Stimulated activated CD4-positive, alpha-beta T cell treated with anti-CD3 and anti-CD28 coated beads, Interleukin-12 subunit alpha, Interleukin-12 subunit beta, amount 100 ng/mL, for 48 hours (primary cell): ENCODE measurements around the gene IFT122.
"Not testable (repeated sequence)": the region's sequence is repeated elsewhere in the genome, so short reads cannot be mapped to it uniquely, and the experiment has no call there.

Source experiments
- DNase-seq, 3 donors: peaks; one replicate each; pipeline ENCODE4 v3.0.0-alpha.2; 2020; ENCODE audit warnings: low read depth in 2 of 3, low spot score in 1 of 3

IFT122 gene

DNA sequence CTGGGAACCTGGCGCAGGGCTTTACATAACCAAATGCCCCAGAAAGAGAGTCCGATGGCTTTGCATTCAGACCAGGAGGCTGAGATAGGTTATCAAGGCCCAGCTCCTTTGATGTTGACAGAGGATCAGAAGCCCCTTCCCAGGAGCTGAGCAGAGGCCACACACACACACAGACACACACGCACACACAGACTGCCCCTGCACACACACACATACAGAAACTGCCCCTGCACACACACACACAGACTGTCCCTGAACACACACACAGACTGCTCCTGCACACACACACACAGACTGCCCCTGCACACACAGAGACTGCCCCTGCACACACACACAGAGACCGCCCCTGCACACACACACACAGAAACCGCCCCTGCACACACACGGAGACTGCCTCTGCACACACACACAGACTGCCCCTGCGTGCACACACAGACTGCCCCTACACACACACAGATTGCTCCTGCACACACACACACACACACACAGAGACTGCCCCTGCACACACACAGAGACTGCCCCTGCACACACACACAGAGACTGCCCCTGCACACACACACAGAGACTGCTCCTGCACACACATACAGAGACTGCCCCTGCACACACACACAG, 75.9 kb downstream of the IFT122 start:
- not testable (repeated sequence) for DNase-seq

DNA sequence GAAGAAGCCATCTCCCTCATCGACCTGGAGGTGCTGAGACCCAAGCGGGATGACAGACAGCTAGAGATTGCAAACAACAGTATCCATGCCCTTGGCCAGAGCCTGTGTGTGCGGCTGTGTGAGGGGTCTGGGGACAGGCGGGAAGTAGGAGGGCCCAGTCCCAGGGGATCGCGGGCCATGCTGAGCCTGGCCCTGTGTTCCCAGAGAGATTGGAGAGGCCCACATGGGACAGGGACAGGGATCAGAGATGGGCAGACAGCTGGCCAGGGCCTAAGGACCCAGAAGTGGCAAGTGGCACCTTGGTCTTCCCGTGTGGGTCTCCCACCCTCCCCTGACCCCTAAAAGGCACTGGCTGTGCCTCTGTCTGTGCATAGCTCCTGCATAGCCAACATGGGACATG, 77.5 kb downstream of the IFT122 start:
- DNase-seq = no peak

DNA sequence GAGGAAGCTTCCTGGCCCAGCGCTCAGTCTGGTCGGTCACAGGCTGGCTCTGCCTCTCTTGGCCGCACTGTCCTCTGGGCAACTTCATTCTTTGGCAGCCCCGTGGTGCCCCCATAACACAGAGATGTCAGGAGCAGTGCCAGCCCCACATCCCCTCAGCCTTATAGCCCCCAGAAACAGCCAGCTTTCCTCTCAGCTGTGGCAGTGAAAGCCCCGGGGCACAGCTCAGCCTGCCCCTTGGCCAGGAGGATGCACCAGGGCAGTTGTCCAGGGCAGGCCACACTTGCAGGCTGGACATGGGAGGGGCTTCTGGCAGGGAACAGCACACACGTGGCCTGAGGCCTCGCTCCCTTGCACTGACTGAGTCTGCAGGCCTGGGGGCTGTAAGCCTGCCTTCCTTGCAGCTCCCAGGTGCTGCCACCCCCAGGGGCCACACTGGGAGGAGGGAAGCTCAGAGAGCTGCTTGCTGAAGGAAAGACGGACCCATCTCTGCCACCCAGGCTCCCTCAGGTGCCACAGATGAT, 78.1 kb downstream of the IFT122 start:
- DNase-seq = no peak

DNA sequence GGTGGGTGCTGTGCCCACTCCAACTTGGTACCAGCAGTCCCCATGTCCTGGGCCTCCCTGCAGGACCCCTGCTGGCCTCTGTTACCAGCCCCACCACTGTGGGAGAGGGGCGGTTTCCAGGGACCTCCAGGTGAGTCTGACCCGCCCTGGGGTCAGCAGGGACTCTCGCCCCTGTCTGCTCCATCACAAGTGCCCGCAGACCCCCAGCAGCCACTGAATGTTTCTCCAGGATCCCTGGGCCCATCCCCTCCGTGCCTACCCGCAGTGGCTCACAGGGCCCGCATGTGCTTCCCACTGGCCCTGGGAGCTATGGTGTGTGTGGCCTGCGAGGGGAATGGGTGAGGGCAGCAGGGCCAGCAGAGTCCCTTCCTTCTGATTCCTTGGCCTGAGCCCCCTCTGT, 78.6 kb downstream of the IFT122 start:
- no peak for DNase-seq

DNA sequence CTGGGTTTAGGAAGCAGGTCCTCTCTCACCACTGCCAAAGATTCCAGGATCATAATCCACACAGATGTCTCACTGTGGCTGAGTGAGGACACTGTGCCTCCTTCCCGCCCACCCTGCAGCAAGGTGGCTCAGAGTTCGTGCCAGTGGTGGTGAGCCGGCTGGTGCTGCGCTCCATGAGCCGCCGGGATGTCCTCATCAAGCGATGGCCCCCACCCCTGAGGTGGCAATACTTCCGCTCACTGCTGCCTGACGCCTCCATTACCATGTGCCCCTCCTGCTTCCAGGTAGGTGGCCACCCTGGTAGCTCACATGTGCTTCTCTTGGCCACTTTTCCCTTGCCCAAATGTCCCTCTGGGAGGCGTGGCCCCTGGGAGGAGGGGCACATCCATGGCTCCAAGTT, 79.4 kb downstream of the IFT122 start:
- no peak for DNase-seq

DNA sequence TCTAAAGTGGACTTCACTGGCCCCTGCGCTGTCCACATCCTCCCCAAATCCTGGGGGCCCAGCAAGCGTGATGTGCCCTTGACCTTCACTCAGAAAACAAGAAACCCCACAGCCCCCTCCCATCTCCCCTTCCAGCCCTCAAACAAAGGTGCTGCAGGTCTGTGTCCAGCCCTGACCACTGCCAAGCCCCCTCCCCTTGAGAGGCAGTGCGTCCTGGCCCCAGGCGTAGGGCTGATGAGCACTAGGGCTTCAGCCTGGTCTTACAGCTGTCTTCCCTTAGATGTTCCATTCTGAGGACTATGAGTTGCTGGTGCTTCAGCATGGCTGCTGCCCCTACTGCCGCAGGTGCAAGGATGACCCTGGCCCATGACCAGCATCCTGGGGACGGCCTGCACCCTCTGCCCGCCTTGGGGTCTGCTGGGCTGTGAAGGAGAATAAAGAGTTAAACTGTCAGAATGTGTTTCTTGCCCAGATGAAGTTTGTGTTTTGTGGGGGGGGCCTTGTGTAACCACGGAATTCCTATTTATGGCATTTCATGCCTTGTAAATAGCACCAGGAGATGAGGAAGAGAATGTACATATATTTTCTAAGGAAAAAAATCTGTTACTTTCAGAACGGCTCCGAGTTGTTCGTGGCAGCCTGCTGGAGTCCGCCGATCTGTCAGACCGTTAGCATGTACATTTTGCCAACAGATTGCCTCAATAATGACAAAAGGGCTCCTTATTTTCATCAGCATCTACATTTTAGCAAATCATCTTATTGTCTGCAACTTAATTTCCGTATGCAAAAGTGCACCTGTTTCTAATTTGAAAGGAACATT, 80.1 kb downstream of the IFT122 start:
- DNase-seq = no peak

DNA sequence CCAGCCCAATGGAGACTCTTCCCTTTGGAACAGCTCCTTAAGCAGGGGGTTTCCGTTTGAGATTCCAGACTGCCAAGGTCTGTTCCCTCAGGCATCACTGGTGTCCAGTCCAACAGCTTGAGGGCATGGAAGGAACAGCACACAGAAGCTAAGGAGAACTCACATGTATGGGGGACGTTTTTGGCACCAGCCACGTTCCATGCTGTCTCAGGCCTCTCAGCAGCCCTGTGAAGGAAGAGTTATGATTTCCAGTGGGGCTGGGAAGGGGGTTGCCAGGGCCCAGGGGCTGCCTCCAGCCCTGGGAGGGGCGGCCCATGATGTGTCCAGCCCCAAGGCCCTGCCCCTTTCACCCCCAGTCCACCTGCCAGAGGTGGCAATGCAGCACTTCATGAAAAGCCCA, 80.9 kb downstream of the IFT122 start:
- no peak for DNase-seq

DNA sequence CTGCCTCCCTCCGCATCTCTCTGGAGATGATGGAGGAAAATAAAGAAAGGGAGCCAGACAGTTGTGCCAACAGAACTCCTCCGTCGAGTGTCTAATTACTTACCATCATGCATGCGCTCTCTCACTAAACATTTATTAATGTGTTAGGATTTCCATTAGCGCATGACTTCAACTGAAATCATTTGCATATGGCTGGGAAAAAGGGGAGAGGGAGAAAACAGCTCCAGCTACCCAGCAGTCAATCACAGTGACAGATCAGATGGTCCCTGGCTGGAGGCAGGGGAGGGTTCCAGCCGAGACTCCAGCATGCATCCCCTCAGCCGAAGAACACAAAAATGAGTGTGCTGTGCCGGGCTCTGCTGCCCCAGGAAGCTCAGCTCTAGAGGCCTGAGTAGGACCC, 81.6 kb downstream of the IFT122 start:
- no peak for DNase-seq

DNA sequence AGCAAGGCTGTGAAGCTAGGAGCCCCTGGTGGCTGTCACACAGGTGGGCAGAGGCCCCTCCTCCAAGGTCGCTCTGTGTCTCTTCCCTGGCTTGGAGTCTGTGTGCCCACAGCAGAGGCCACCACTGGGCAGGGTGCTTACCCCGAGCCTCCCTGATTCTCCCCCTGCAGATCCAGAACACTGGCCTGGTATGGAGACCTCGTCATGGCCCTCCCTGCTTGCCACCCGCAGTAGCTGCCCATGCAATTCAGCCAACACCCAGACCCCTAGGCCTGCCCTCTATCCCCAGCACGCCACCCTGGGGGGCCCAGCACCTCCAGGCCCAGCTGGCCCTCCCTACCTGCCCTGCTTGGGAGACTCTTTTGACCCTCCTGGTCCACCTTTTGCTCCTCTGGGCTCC, 82.9 kb downstream of the IFT122 start:
- no peak for DNase-seq

DNA sequence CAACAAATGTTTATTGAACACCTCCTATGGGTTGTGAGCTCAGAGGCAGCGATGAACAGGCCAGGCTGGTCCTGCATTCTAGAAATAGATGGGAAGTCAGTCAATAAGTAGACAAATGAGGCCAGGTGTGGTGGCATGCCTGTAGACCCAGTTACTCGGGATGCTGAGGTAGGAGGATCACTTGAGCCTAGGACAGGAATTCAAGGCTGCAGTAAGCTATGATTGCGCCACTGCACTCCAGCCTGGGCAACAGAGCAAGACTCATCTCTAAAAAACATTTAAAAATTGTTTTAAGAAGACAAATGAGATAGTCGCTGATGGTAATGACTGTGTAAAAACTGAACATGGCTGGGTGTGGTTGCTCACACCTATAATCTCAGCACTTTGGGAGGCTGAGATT, 84.1 kb downstream of the IFT122 start:
- no peak for DNase-seq

DNA sequence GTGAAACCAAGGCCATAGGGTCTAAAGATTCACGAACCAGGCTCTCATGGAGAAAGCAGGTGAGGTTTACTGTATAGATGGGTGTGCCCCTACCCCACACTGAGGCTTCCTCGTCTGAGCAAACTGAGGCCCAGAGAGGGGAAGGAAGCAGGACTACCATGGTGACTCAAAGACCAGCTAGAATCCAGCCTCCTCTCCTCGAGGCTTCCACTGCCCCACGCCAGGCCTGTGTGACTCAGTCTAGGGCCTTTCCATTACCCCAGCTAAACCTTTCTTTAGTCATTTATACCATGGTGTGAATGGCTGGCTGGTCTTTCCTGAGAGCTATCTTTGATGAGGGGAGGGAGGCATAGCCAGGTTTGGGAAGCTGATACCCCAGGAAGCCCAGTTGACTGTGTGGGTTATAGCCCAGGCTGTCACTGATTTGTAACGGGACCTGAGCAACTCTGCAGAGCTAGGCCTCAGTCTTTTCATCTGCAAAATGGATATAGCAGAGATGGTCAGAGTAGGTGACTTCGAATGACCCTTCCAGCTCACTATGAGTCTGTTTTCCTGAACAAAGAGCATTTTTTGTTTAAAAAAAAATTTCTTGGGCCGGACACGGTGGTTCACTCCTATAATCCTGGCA, 85.4 kb downstream of the IFT122 start:
- no peak for DNase-seq

DNA sequence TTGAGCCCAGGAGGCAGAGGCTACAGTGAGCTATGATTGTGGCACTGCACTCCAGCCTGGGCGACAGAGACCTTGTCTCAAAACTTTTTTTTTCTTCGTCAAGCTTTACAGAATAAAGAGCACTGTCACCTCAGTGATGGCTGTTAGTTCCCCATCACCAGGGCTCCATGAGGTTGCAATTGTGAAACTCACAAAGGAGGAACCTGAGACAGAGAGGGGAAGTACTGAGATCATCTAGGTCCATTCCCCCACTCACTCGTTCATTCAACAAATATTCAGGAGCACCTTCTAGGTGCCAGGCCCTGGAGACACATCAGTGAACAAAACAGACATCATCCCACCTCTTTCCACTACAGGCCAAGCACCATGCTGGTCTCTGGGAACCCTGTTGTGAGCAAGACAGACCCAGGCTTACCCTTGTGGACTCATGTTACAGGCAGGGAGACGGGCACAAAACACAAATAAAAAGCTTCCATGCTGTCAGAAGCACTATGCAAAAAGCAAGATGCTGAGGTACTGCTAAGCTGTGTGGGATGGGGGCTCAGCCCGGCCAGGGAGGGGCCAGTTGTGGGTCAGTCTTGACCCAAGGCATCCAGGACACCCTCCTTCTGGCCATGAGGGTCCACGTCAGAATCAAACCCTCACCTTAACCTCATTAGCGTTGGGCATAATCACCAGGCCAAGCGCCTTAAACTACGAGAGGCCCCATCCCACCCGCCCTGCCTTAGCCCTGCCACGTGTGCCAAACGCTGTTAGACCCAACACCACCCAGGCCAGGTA, 86.3 kb downstream of the IFT122 start:
- no peak for DNase-seq

DNA sequence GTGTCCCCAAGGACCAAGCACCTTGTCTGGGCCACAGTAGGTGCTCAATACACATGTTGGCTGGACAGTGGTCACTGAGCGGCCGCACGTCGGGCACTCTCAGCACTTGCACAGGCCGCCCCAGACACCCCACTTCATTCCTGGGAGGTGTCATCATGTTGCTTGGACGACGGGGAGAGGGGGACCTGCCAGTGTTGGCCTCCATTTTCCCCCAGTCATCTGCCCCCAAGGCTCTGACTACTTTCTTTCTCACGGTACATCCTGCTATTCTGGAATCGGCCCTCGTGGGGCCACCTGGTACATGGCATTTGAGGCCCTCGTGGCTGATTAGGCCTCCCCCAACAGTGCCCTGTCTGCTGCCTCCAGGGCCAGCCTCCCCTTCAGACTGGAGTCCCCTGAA, 87.2 kb downstream of the IFT122 start:
- no peak for DNase-seq

DNA sequence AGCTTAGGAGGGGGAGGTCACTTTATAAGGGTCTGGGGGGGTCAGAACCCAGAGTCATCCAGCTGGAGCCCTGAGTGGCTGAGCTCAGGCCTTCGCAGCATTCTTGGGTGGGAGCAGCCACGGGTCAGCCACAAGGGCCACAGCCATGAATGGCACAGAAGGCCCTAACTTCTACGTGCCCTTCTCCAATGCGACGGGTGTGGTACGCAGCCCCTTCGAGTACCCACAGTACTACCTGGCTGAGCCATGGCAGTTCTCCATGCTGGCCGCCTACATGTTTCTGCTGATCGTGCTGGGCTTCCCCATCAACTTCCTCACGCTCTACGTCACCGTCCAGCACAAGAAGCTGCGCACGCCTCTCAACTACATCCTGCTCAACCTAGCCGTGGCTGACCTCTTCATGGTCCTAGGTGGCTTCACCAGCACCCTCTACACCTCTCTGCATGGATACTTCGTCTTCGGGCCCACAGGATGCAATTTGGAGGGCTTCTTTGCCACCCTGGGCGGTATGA, 88.6 kb downstream of the IFT122 start, which contains the start of gene RHO:
Gene RHO, plus strand, starts transcription at position 51 of the 512 bp plus-strand sequence. Its CDS starts 95 bp downstream, at position 146.
- no peak for DNase-seq

DNA sequence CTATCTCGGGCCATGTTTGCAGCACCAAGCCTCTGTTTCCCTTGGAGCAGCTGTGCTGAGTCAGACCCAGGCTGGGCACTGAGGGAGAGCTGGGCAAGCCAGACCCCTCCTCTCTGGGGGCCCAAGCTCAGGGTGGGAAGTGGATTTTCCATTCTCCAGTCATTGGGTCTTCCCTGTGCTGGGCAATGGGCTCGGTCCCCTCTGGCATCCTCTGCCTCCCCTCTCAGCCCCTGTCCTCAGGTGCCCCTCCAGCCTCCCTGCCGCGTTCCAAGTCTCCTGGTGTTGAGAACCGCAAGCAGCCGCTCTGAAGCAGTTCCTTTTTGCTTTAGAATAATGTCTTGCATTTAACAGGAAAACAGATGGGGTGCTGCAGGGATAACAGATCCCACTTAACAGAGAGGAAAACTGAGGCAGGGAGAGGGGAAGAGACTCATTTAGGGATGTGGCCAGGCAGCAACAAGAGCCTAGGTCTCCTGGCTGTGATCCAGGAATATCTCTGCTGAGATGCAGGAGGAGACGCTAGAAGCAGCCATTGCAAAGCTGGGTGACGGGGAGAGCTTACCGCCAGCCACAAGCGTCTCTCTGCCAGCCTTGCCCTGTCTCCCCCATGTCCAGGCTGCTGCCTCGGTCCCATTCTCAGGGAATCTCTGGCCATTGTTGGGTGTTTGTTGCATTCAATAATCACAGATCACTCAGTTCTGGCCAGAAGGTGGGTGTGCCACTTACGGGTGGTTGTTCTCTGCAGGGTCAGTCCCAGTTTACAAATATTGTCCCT, 89.6 kb downstream of the IFT122 start:
- DNase-seq = no peak

DNA sequence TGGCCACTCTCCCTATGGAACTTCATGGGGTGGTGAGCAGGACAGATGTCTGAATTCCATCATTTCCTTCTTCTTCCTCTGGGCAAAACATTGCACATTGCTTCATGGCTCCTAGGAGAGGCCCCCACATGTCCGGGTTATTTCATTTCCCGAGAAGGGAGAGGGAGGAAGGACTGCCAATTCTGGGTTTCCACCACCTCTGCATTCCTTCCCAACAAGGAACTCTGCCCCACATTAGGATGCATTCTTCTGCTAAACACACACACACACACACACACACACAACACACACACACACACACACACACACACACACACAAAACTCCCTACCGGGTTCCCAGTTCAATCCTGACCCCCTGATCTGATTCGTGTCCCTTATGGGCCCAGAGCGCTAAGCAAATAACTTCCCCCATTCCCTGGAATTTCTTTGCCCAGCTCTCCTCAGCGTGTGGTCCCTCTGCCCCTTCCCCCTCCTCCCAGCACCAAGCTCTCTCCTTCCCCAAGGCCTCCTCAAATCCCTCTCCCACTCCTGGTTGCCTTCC, 90.3 kb downstream of the IFT122 start:
- no peak for DNase-seq

DNA sequence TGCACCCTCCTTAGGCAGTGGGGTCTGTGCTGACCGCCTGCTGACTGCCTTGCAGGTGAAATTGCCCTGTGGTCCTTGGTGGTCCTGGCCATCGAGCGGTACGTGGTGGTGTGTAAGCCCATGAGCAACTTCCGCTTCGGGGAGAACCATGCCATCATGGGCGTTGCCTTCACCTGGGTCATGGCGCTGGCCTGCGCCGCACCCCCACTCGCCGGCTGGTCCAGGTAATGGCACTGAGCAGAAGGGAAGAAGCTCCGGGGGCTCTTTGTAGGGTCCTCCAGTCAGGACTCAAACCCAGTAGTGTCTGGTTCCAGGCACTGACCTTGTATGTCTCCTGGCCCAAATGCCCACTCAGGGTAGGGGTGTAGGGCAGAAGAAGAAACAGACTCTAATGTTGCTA, 90.8 kb downstream of the IFT122 start:
- no peak for DNase-seq

DNA sequence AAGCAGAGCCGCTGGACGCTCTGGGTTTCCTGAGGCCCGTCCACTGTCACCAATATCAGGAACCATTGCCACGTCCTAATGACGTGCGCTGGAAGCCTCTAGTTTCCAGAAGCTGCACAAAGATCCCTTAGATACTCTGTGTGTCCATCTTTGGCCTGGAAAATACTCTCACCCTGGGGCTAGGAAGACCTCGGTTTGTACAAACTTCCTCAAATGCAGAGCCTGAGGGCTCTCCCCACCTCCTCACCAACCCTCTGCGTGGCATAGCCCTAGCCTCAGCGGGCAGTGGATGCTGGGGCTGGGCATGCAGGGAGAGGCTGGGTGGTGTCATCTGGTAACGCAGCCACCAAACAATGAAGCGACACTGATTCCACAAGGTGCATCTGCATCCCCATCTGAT, 91.7 kb downstream of the IFT122 start:
- no peak for DNase-seq

DNA sequence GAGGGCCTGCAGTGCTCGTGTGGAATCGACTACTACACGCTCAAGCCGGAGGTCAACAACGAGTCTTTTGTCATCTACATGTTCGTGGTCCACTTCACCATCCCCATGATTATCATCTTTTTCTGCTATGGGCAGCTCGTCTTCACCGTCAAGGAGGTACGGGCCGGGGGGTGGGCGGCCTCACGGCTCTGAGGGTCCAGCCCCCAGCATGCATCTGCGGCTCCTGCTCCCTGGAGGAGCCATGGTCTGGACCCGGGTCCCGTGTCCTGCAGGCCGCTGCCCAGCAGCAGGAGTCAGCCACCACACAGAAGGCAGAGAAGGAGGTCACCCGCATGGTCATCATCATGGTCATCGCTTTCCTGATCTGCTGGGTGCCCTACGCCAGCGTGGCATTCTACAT, 92.2 kb downstream of the IFT122 start:
- no peak for DNase-seq

DNA sequence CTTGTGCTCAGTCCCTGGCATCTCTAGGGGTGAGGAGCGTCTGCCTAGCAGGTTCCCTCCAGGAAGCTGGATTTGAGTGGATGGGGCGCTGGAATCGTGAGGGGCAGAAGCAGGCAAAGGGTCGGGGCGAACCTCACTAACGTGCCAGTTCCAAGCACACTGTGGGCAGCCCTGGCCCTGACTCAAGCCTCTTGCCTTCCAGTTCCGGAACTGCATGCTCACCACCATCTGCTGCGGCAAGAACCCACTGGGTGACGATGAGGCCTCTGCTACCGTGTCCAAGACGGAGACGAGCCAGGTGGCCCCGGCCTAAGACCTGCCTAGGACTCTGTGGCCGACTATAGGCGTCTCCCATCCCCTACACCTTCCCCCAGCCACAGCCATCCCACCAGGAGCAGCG, 93.4 kb downstream of the IFT122 start:
- no peak for DNase-seq
